HepG2 (cell line): ENCODE data around the gene SEC14L5. TPM values are rescaled to one million over a fixed set of nuclear protein-coding genes. Genes with fewer than 3 reads are reported as not detected.
A peak's percentile ranks its signal among the peaks of the same experiment; 100 is the strongest.

Experiments used
- ATF7 ChIP-seq, 2 experiments: fragments of 450-650 bp in 1 of 2; sonication (generic) in 1 of 2; formaldehyde crosslinking in 1 of 2; IDR thresholded peaks; 2 replicates each; pipeline versions ENCODE4 v1.4.0 to v1.6.1; 2016 to 2020; ENCODE audit warnings: antibody characterized with exemption in 1 of 2, mild to moderate bottlenecking in 1 of 2, missing genetic modification reagents in 1 of 2
- FOSL2 ChIP-seq: sonication (generic); formaldehyde crosslinking; IDR thresholded peaks from 2 replicates; pipeline ENCODE4 v1.4.0; 2020; ENCODE audit warnings: missing genetic modification reagents
- GABPB1 ChIP-seq: IDR thresholded peaks from 2 replicates; pipeline ENCODE4 v1.6.1; 2016; ENCODE audit warnings: mild to moderate bottlenecking, missing genetic modification reagents, moderate library complexity, missing compliant biosample characterization
- MAFK ChIP-seq, 2 experiments: IDR thresholded peaks in 1 of 2; conservative IDR thresholded peaks in 1 of 2; 2 replicates each; pipeline ENCODE4 v1.6.1; 2011; ENCODE audit warnings: improper control_type of control experiment in 2 of 2, low read length in 2 of 2
- MTA3 ChIP-seq: sonication (generic); formaldehyde crosslinking; IDR thresholded peaks from 2 replicates; pipeline ENCODE4 v1.4.0; 2020; ENCODE audit warnings: missing genetic modification reagents
- REPIN1 ChIP-seq: sonication (generic); formaldehyde crosslinking; IDR thresholded peaks from 2 replicates; pipeline ENCODE4 v1.8.0; 2022; ENCODE audit warnings: missing genetic modification reagents, low read depth, mild to moderate bottlenecking, borderline replicate concordance
- SMC3 ChIP-seq: IDR thresholded peaks from 2 replicates; pipeline ENCODE4 v1.6.1; 2011; ENCODE audit warnings: low read length, improper control_type of control experiment
- ZFY ChIP-seq: sonication (generic); formaldehyde crosslinking; IDR thresholded peaks from 2 replicates; pipeline ENCODE4 v1.4.0; 2020; ENCODE audit warnings: missing genetic modification reagents
- ZMYM3 ChIP-seq: sonication (generic); formaldehyde crosslinking; IDR thresholded peaks from 2 replicates; pipeline ENCODE4 v1.5.1; 2020; ENCODE audit warnings: mild to moderate bottlenecking, missing genetic modification reagents
- ZNF577 ChIP-seq: sonication (generic); formaldehyde crosslinking; IDR thresholded peaks from 2 replicates; pipeline ENCODE4 v1.4.0; 2020; ENCODE audit warnings: mild to moderate bottlenecking, low read depth, missing genetic modification reagents, borderline replicate concordance
- ZNF781 ChIP-seq: sonication (generic); formaldehyde crosslinking; IDR thresholded peaks from 2 replicates; pipeline ENCODE4 v1.5.1; 2020; ENCODE audit warnings: borderline replicate concordance, mild to moderate bottlenecking, missing genetic modification reagents; ENCODE audit errors: not compliant biosample characterization
- ZSCAN20 ChIP-seq: sonication (generic); formaldehyde crosslinking; IDR thresholded peaks from 2 replicates; pipeline ENCODE4 v1.4.0; 2020; ENCODE audit warnings: missing genetic modification reagents, mild to moderate bottlenecking, borderline replicate concordance
- polyA plus RNA-seq, 8 experiments: library from polyadenylated mRNA; depleted of rRNA in 3 of 8; stranded (reverse) in 7 of 8; unstranded in 1 of 8; fragments of >200 nt; fragmentation: Illumina TruSeq in 4 of 8; extraction: Trizol in 4 of 8; gene quantifications; 2 replicates each; pipeline versions ENCODE4 v1.2.1 to v1.2.3, GENCODE V29; 2011 to 2016; ENCODE audit warnings: low read depth in 4 of 8, missing spikeins in 1 of 8, mixed read lengths in 1 of 8; ENCODE audit not compliant: insufficient read depth in 1 of 8
- total RNA-seq, 5 experiments: library from RNA; depleted of rRNA; stranded (reverse); fragments of >200 nt; fragmentation: Illumina TruSeq; extraction: Trizol; gene quantifications; 2 replicates each; pipeline ENCODE4 v1.2.3, GENCODE V29; 2016; ENCODE audit warnings: low read depth in 1 of 5
- TF ChIP-seq, protein P1 (sequence below): sonication (generic); formaldehyde crosslinking; conservative IDR thresholded peaks from 2 replicates; pipeline ENCODE4 v1.4.0; 2020; ENCODE audit warnings: mild to moderate bottlenecking, missing genetic modification reagents, moderate library complexity
- TF ChIP-seq, protein P2 (sequence below): sonication (generic); formaldehyde crosslinking; IDR thresholded peaks from 2 replicates; pipeline ENCODE4 v1.8.0; 2022; ENCODE audit warnings: mild to moderate bottlenecking, missing genetic modification reagents; ENCODE audit not compliant: insufficient replicate concordance
- TF ChIP-seq, protein P3 (sequence below): sonication (generic); formaldehyde crosslinking; IDR thresholded peaks from 2 replicates; pipeline ENCODE4 v1.5.0; 2020; ENCODE audit warnings: missing genetic modification reagents, mild to moderate bottlenecking, borderline replicate concordance
- TF ChIP-seq, protein P4 (sequence below), 2 experiments: fragments of 450-650 bp in 1 of 2; sonication (generic) in 1 of 2; formaldehyde crosslinking; IDR thresholded peaks; 2 replicates each; pipeline versions ENCODE4 v1.5.0 to v1.8.0; 2020 to 2022; ENCODE audit warnings: mild to moderate bottlenecking in 1 of 2, missing genetic modification reagents in 1 of 2

Gene SEC14L5
- total and polyA plus RNA-seq, 2 of the 13 experiments (the other 11 are each of a cell fraction or from before 2014, with no cell fraction given) = 0.40 to 0.42 TPM

DNA sequence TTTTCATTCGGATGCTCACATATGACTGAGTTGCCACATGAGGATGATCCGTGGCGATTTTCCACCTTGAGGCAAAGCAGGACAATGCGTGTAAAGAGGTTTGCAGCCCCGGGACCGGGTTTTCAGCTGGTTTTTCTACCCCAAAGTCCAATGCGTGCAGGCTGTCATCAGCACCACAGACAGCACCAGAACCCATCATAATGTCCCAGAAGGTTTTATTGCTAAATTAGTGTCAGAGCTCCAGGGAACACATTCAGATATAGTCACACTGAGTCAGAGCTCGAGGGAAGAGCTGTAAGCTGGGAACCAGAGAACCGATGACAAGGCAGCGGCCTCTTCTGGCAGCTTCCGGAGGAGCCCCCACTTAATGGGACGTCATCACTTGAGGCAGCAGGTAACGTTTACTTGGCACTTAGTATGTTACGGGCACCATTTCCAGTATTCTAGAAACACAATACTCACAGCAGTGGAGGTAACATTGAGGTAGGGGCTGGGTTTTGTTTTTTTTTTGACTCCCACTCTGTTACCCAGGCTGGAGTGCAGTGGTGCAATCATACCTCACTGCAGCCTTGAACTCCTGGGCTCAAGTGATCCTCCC is 84.5 kb downstream of the SEC14L5 start (continued):
- TF ChIP-seq ZNF781 (peak; percentile 56), ZFY (CRISPR knock-in tag) (peak; percentile 12; the same call in 1 of the 2 replicates), REPIN1 (0 out of 2 replicates have a peak, but pooled peaks have one; percentile 11), SMC3 (peak; percentile 85), ATF7 (IDR thresholded peaks at IDR 0.05) (no peak), ATF7 (CRISPR knock-in tag; IDR thresholded peaks at IDR 0.05) (no peak), MTA3 (no peak), ZNF577 (no peak), ZSCAN20 (CRISPR knock-in tag) (0 out of 2 replicates have a peak, but pooled peaks have one; percentile 37), MAFK (conservative IDR thresholded peaks at IDR 0.05 in 1 of 2, IDR thresholded peaks at IDR 0.05 in 1 of 2; ENCODE audit: low read length in 2 of 2) (0 out of 4 replicates have a peak, but pooled peaks of 1 of the 2 experiments have one; percentile 0), ZMYM3 (CRISPR knock-in tag) (peak; percentile 50; the same call in 1 of the 2 replicates), FOSL2 (CRISPR knock-in tag) (peak; percentile 42), GABPB1 (CRISPR knock-in tag) (peak; percentile 38; the same call in 1 of the 2 replicates)
- TF ChIP-seq, protein P1, sequence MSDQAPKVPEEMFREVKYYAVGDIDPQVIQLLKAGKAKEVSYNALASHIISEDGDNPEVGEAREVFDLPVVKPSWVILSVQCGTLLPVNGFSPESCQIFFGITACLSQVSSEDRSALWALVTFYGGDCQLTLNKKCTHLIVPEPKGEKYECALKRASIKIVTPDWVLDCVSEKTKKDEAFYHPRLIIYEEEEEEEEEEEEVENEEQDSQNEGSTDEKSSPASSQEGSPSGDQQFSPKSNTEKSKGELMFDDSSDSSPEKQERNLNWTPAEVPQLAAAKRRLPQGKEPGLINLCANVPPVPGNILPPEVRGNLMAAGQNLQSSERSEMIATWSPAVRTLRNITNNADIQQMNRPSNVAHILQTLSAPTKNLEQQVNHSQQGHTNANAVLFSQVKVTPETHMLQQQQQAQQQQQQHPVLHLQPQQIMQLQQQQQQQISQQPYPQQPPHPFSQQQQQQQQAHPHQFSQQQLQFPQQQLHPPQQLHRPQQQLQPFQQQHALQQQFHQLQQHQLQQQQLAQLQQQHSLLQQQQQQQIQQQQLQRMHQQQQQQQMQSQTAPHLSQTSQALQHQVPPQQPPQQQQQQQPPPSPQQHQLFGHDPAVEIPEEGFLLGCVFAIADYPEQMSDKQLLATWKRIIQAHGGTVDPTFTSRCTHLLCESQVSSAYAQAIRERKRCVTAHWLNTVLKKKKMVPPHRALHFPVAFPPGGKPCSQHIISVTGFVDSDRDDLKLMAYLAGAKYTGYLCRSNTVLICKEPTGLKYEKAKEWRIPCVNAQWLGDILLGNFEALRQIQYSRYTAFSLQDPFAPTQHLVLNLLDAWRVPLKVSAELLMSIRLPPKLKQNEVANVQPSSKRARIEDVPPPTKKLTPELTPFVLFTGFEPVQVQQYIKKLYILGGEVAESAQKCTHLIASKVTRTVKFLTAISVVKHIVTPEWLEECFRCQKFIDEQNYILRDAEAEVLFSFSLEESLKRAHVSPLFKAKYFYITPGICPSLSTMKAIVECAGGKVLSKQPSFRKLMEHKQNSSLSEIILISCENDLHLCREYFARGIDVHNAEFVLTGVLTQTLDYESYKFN (CRISPR knock-in tag) = 0 out of 2 replicates have a peak, but pooled peaks have one; percentile 15
- TF ChIP-seq, protein P2, sequence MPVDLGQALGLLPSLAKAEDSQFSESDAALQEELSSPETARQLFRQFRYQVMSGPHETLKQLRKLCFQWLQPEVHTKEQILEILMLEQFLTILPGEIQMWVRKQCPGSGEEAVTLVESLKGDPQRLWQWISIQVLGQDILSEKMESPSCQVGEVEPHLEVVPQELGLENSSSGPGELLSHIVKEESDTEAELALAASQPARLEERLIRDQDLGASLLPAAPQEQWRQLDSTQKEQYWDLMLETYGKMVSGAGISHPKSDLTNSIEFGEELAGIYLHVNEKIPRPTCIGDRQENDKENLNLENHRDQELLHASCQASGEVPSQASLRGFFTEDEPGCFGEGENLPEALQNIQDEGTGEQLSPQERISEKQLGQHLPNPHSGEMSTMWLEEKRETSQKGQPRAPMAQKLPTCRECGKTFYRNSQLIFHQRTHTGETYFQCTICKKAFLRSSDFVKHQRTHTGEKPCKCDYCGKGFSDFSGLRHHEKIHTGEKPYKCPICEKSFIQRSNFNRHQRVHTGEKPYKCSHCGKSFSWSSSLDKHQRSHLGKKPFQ (CRISPR knock-in tag) = no peak
- TF ChIP-seq, protein P3, sequence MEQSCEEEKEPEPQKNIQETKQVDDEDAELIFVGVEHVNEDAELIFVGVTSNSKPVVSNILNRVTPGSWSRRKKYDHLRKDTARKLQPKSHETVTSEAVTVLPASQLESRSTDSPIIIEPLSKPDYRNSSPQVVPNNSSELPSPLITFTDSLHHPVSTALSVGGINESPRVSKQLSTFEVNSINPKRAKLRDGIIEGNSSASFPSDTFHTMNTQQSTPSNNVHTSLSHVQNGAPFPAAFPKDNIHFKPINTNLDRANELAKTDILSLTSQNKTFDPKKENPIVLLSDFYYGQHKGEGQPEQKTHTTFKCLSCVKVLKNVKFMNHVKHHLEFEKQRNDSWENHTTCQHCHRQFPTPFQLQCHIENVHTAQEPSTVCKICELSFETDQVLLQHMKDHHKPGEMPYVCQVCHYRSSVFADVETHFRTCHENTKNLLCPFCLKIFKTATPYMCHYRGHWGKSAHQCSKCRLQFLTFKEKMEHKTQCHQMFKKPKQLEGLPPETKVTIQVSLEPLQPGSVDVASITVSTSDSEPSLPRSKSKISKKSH (CRISPR knock-in tag) = no peak
- TF ChIP-seq, protein P4, sequence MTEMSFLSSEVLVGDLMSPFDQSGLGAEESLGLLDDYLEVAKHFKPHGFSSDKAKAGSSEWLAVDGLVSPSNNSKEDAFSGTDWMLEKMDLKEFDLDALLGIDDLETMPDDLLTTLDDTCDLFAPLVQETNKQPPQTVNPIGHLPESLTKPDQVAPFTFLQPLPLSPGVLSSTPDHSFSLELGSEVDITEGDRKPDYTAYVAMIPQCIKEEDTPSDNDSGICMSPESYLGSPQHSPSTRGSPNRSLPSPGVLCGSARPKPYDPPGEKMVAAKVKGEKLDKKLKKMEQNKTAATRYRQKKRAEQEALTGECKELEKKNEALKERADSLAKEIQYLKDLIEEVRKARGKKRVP (CRISPR knock-in tag; IDR thresholded peaks at IDR 0.05) = no peak
